GM11168 (cell line): ENCODE data around the gene HSP90AB1.

Source experiments
- in situ Hi-C: fragments of 300-500 bp; cut with MboI; formaldehyde crosslinking; loops from one replicate; pipeline ENCODE4 v1.12.0; 2022; ENCODE audit warnings: low sequenced_read_pairs; ENCODE audit not compliant: unreplicated experiment

The HSP90AB1 gene

GRCh38 chr6:44234101-44235025 lies 12.5 kb upstream of the HSP90AB1 start:
- in situ Hi-C loops = loop anchor here (5.0 kb wide), 1 partner anchor 62 kb away; no protein-coding TSS in a partner anchor

GRCh38 chr6:44235269-44235668 lies 11.6 kb upstream of the HSP90AB1 start:
- in situ Hi-C loops = loop anchor here (5.0 kb wide), 1 partner anchor 63 kb away; no protein-coding TSS in a partner anchor

- in situ Hi-C loops = loop anchor here (5.0 kb wide), 1 partner anchor 64 kb away; no protein-coding TSS in a partner anchor
Measured at GRCh38 chr6:44235891-44236516, 10.9 kb upstream of the HSP90AB1 start.

- in situ Hi-C loops = loop anchor here (5.0 kb wide), 1 partner anchor 65 kb away; no protein-coding TSS in a partner anchor
Measured at GRCh38 chr6:44237021-44237812, 9.7 kb upstream of the HSP90AB1 start.

GRCh38 chr6:44237813-44238433 lies 9.0 kb upstream of the HSP90AB1 start:
- in situ Hi-C loops = loop anchor here (5.0 kb wide), 1 partner anchor 66 kb away; no protein-coding TSS in a partner anchor

- in situ Hi-C loops = loop anchor here (5.0 kb wide), 1 partner anchor 67 kb away; no protein-coding TSS in a partner anchor
Measured at GRCh38 chr6:44238687-44239350, 8.1 kb upstream of the HSP90AB1 start.

- in situ Hi-C loops = no loop called here
Measured at GRCh38 chr6:44243345-44243744, 3.6 kb upstream of the HSP90AB1 start.

GRCh38 chr6:44245391-44245911 lies 1.4 kb upstream of the HSP90AB1 start:
- in situ Hi-C loops = no loop called here

GRCh38 chr6:44245912-44246662 lies 814 bp upstream of the HSP90AB1 start:
- in situ Hi-C loops = no loop called here

- in situ Hi-C loops = no loop called here
Measured at GRCh38 chr6:44247338-44248302, 719 bp downstream of the HSP90AB1 start.

- in situ Hi-C loops = no loop called here
Measured at GRCh38 chr6:44248579-44248978, 1.7 kb downstream of the HSP90AB1 start.

- in situ Hi-C loops = no loop called here
Measured at GRCh38 chr6:44249082-44249748, 2.3 kb downstream of the HSP90AB1 start.

GRCh38 chr6:44250067-44250717 lies 3.3 kb downstream of the HSP90AB1 start:
- in situ Hi-C loops = no loop called here

GRCh38 chr6:44250718-44251123 lies 3.8 kb downstream of the HSP90AB1 start:
- in situ Hi-C loops = no loop called here

GRCh38 chr6:44251576-44252524 lies 4.9 kb downstream of the HSP90AB1 start:
- in situ Hi-C loops = no loop called here
